Loucy (cell line): ENCODE data around the gene PCDHGB5.
"Not testable (repeated sequence)": the region's sequence is repeated elsewhere in the genome, so short reads cannot be mapped to it uniquely, and the experiment has no call there.

Experiments used
- CTCF ChIP-seq: fragments of 200-600 bp; sonication (generic); conservative IDR thresholded peaks from 2 replicates; pipeline ENCODE4 v1.5.1; 2014; ENCODE audit warnings: mild to moderate bottlenecking, antibody characterized with exemption, low read length
- EZH2phosphoT487 ChIP-seq: fragments of 200-600 bp; IDR thresholded peaks from 2 replicates; pipeline ENCODE4 v1.6.1; 2018; ENCODE audit warnings: antibody characterized with exemption, mild to moderate bottlenecking, moderate library complexity, borderline replicate concordance

GRCh38 chr5:141414548-141415274 is 17.0 kb downstream of the PCDHGB5 start:
- TF ChIP-seq CTCF, EZH2phosphoT487: not testable (repeated sequence)
